ENCODE measurements around the gene F10.
A peak's percentile ranks its signal among the peaks of the same experiment; 100 is the strongest.

F10 gene

GRCh38 chr13:113171250-113172125 lies 48.9 kb downstream of the F10 start:
- DNase-seq (ENCODE audit: low spot score), result no peak

- DNase-seq (ENCODE audit: low spot score), result no peak
Measured at GRCh38 chr13:113172419-113172926, 49.9 kb downstream of the F10 start.

GRCh38 chr13:113176280-113176679 lies 53.7 kb downstream of the F10 start:
- DNase-seq (ENCODE audit: low spot score), result no peak

- no peak for DNase-seq (ENCODE audit: low spot score)
Measured at GRCh38 chr13:113176822-113177221, 54.2 kb downstream of the F10 start.

GRCh38 chr13:113178070-113178895 lies 55.7 kb downstream of the F10 start:
- peak; percentile 95 for DNase-seq (ENCODE audit: low spot score)

GRCh38 chr13:113178896-113179167 lies 56.2 kb downstream of the F10 start:
- no peak for DNase-seq (ENCODE audit: low spot score)

GRCh38 chr13:113179374-113180230 lies 57.0 kb downstream of the F10 start:
- no peak for DNase-seq (ENCODE audit: low spot score)

DNA sequence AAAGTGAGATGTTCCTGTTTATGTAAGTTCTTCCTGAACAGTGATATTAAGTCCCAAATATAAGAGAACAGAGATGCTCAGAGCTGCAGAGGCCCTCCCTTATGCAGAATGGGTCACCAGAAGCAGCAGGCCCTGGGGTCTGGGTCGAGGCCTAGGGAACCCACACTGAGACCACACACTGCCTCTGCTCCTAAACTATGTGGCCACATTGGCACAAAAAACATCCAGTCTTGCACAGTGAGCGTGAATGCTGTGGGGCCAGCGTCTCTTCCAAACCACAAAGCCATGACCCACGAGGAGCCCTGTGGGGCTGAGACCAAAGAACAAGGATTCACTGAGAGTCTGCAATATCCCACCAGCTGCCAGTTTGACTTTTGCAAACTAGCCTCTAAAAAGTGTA lies 59.4 kb downstream of the F10 start:
- DNase-seq (ENCODE audit: low spot score), result no peak

DNA sequence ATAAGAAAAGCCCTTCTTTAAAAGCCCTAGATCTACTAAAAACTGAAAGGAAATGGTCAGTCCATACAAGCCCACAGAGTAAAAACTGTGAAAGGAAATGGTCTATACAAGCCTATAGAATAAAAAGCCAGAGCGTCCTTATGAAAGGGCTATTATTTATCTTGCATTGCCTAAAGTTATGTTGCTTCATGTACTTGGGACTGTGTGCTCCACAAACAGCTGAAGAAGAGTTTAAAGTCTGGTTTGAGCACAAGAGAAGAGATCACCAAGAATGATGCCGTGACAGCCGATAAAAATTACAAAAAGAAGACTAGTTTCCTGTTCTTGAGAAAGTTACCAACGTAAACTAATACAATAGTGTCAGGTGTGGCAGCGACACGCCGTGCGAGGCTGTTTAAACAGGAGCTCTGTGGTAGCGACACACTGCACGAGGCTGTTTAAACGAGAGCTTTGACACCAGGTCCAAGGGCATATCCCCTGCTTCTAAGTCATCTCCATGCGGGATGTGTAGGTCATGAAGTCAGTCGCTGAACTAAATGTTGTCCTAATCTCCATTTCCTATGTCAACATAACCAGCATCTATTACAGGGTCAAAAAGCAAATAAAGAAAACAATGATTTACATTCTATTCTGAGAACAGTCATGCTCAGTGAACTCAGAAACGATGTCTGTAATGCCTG lies 61.0 kb downstream of the F10 start:
- DNase-seq (ENCODE audit: low spot score), result no peak

DNA sequence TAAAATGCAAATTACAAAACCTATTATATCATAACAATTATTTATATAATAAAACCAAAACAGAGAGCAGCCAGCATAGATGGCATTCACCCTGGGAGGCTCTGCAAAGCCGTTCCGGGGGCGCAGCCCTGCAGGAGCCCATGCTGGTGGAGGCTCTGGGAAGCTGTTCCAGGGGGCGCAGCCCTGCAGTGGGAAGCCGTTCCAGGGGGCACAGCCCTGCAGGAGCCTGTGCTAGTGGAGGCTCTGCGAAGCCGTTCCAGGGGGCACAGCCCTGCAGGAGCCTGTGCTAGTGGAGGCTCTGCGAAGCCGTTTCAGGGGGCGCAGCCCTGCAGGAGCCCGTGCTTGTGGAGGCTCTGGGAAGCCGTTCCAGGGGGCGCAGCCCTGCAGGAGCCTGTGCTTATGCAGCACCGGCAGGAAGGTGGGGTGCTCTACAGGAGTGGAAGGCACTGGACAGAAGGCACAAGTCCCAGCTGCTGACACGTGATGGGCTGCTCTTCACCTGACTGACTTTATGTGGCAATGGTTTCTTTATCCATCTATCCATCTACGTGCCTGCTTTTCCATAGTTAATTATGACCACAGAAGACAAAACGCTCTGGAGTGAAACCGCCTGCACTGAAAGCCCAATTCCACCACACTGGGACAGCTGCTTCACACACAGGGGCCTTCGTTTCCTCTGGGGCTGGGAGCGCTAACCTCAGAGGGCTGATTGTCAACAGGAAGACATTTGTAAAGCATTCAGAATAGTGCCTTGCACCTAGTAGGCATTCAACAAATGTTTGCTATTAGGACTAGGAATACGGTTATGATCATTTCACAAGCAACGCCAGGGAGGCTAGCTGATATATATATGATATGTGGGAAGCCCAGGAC lies 62.2 kb downstream of the F10 start:
- no peak for DNase-seq (ENCODE audit: low spot score)

- DNase-seq (ENCODE audit: low spot score), result no peak
Measured at GRCh38 chr13:113186061-113186900, 63.7 kb downstream of the F10 start.

- DNase-seq (ENCODE audit: low spot score), result peak; percentile 95
Measured at GRCh38 chr13:113187263-113187669, 64.7 kb downstream of the F10 start.

- no peak for DNase-seq (ENCODE audit: low spot score)
Measured at GRCh38 chr13:113187883-113188665, 65.5 kb downstream of the F10 start.

DNA sequence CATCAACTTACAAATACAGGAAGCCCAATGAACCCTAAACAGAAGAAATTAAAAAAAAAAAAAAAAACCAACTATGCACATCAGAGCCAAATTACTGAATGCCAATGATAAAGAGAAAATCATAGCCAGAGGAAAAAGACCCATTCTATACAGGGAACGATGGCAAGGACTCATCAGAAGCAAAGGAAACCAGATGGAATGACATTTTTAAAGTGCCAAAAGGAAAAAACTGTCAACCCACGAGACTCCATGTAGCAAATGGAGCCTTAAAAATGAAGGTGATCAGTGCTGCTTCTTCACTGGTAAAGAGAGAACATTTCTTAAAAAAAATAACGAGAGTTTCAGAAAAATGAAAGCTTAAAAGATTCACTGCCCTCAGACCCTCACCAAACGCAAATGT lies 67.6 kb downstream of the F10 start:
- no peak for DNase-seq (ENCODE audit: low spot score)

DNA sequence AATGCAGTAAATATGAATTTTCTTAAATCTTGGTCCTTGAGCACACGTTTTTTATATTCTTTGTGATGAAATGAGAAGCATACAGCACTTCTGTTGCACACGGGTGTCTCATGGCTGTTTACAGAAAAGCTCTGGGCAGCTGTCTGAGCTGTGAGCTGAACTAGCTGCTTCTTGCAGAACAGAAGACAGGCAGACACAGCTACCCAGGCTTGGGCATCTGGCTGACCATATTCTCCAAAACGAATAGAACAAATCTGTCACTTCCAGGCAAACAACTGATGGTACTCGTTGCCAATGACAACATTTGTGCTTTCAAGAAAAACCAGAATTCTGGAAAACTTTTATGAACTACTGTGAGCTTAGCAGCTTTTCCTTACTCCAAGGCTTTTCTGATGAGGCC lies 69.7 kb downstream of the F10 start:
- DNase-seq (ENCODE audit: low spot score), result no peak

DNA sequence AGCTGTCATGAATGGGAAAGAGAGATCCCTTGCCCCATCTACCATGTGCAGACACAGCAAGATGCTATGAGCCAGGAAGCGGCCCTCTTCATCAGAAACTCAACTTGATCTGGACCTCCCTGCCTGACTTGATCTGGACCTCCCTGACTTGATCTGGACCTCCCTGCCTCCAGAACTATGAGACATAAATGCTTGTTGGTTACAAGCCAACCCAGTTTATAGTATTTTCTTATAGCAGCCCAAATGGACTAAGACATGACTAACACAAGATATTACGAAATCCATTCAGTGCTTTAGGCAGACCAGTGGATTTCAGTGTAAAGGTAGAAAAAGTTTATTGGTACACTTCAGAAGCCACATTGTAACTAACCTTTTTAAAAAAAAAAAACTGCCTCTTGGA lies 70.3 kb downstream of the F10 start:
- no peak for DNase-seq (ENCODE audit: low spot score)

DNA sequence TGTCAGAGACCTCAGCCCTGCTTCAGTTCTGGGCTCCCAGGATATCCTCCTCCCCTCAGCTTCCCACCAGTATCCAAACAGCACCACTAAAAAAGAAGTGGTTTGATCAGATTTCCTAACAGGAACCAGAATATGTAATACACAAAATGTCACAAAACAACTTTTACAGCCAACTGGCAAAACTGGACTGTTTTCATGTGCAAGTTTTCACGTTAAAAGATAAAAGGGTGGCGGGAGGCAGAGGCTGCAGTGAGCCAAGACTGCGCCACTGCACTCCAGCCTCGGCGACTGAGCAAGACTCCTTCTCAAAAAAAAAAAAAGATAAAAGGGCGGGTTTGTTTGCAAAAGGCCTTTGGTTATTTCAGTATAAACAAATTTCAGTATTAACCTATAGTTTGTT lies 72.8 kb downstream of the F10 start:
- no peak for DNase-seq (ENCODE audit: low spot score)

GRCh38 chr13:113196970-113197737 lies 74.6 kb downstream of the F10 start:
- DNase-seq (ENCODE audit: low spot score), result no peak

Data from hepatic stellate cell (primary cell).